GM18868 (cell line): ENCODE results near the gene TOLLIP.

Source experiments
- ATAC-seq: cut with Tn5 transposase; IDR thresholded peaks from one replicate; pipeline ENCODE4 v1.9.1; 2021; ENCODE audit warnings: mild to moderate bottlenecking, moderate library complexity; ENCODE audit not compliant: unreplicated experiment

TOLLIP gene

GRCh38 chr11:1317993-1318392 lies 8.6 kb upstream of the TOLLIP start:
- ATAC-seq = no peak

- no peak for ATAC-seq
Observed at GRCh38 chr11:1317432-1317831, 8.0 kb upstream of the TOLLIP start.

- ATAC-seq = no peak
Observed at GRCh38 chr11:1310772-1311468, 1.5 kb upstream of the TOLLIP start.

GRCh38 chr11:1310318-1310687 lies 871 bp upstream of the TOLLIP start:
- no peak for ATAC-seq

- ATAC-seq = peak; percentile 37
Observed at GRCh38 chr11:1308743-1309497, 512 bp downstream of the TOLLIP start.

- no peak for ATAC-seq
Observed at GRCh38 chr11:1307998-1308742, 1.3 kb downstream of the TOLLIP start.

- ATAC-seq = no peak
Observed at GRCh38 chr11:1307163-1307870, 2.1 kb downstream of the TOLLIP start.

- ATAC-seq = no peak
Observed at GRCh38 chr11:1306186-1307162, 3.0 kb downstream of the TOLLIP start.

- ATAC-seq = no peak
Observed at GRCh38 chr11:1305501-1306056, 3.9 kb downstream of the TOLLIP start.

- ATAC-seq = no peak
Observed at GRCh38 chr11:1305063-1305495, 4.4 kb downstream of the TOLLIP start.

- no peak for ATAC-seq
Observed at GRCh38 chr11:1304380-1304779, 5.1 kb downstream of the TOLLIP start.

GRCh38 chr11:1303973-1304372 lies 5.5 kb downstream of the TOLLIP start:
- no peak for ATAC-seq

- ATAC-seq = no peak
Observed at GRCh38 chr11:1303126-1303821, 6.2 kb downstream of the TOLLIP start.

- no peak for ATAC-seq
Observed at GRCh38 chr11:1302461-1303125, 6.8 kb downstream of the TOLLIP start.

GRCh38 chr11:1302041-1302460 lies 7.4 kb downstream of the TOLLIP start:
- ATAC-seq = no peak

- ATAC-seq = no peak
Observed at GRCh38 chr11:1301220-1302000, 8.0 kb downstream of the TOLLIP start.

- no peak for ATAC-seq
Observed at GRCh38 chr11:1300569-1301187, 8.8 kb downstream of the TOLLIP start.
